Measurements from ENCODE around the gene IGFL2.

Gene IGFL2

GRCh38 chr19:46137915-46138473 is 10.0 kb upstream of the IGFL2 start:
- no peak overlapping the region for H3K4me2 ChIP-seq (ENCODE audit: insufficient read depth, low read length)
- H3K27me3 ChIP-seq (ENCODE audit: insufficient read depth, low read length, poor library complexity), result peaks cover 7% of the 10 kb centered on the region
- ATAC-seq (ENCODE audit: insufficient read depth, low read depth) (no peak), DNase-seq (no peak)
- no peak overlapping the region for H3K4me3 ChIP-seq (ENCODE audit: low read depth in 1 of 2, low read length in 2 of 2)
- no peaks in the 10 kb centered on the region for H3K79me2 ChIP-seq (ENCODE audit: insufficient read depth, low read length)
- H2AFZ ChIP-seq (ENCODE audit: low read depth, low read length), result no peak overlapping the region
- no peaks in the 10 kb centered on the region for H3K9me3 ChIP-seq (ENCODE audit: insufficient read depth, low read length, severe bottlenecking)
- H3K4me1 ChIP-seq (ENCODE audit: insufficient read depth, low read length), result peaks cover 9% of the 10 kb centered on the region; the same call in 1 of the 2 replicates
- TF ChIP-seq CTCF (IDR thresholded peaks at IDR 0.05; ENCODE audit: borderline replicate concordance, extremely low read depth, low read length, poor library complexity, severe bottlenecking) (no peak), EZH2 (IDR thresholded peaks at IDR 0.05; ENCODE audit: borderline replicate concordance, low read depth, low read length, severe bottlenecking) (no peak)
- H3K9ac ChIP-seq (ENCODE audit: low read depth, low read length), result no peak overlapping the region
- H4K20me1 ChIP-seq (ENCODE audit: insufficient read depth, low read length), result no peaks in the 10 kb centered on the region
- H3K36me3 ChIP-seq (ENCODE audit: insufficient read depth, low read length), result no peaks in the 10 kb centered on the region
- H3K27ac ChIP-seq (ENCODE audit: low read length), result no peak overlapping the region

GRCh38 chr19:46141421-46141820 is 6.6 kb upstream of the IGFL2 start:
- H3K4me1 ChIP-seq (ENCODE audit: insufficient read depth, low read length), result no peaks in the 10 kb centered on the region
- H3K27me3 ChIP-seq (ENCODE audit: insufficient read depth, low read length, poor library complexity), result peaks cover 9% of the 10 kb centered on the region
- H4K20me1 ChIP-seq (ENCODE audit: insufficient read depth, low read length), result no peaks in the 10 kb centered on the region
- ATAC-seq (ENCODE audit: insufficient read depth, low read depth), result no peak
- H2AFZ ChIP-seq (ENCODE audit: low read depth, low read length), result no peak overlapping the region
- no peak overlapping the region for H3K9ac ChIP-seq (ENCODE audit: low read depth, low read length)
- no peak overlapping the region for H3K4me3 ChIP-seq (ENCODE audit: low read depth in 1 of 2, low read length in 2 of 2)
- no peak overlapping the region for H3K27ac ChIP-seq (ENCODE audit: low read length)
- H3K4me2 ChIP-seq (ENCODE audit: insufficient read depth, low read length), result no peak overlapping the region
- H3K36me3 ChIP-seq (ENCODE audit: insufficient read depth, low read length), result no peaks in the 10 kb centered on the region
- no peaks in the 10 kb centered on the region for H3K79me2 ChIP-seq (ENCODE audit: insufficient read depth, low read length)
- DNase-seq, result no peak
- TF ChIP-seq CTCF (IDR thresholded peaks at IDR 0.05; ENCODE audit: borderline replicate concordance, extremely low read depth, low read length, poor library complexity, severe bottlenecking), result no peak
- no peak for TF ChIP-seq EZH2 (IDR thresholded peaks at IDR 0.05; ENCODE audit: borderline replicate concordance, low read depth, low read length, severe bottlenecking)
- H3K9me3 ChIP-seq (ENCODE audit: insufficient read depth, low read length, severe bottlenecking), result no peaks in the 10 kb centered on the region

- ATAC-seq (ENCODE audit: insufficient read depth, low read depth), result no peak
- TF ChIP-seq CTCF (IDR thresholded peaks at IDR 0.05; ENCODE audit: borderline replicate concordance, extremely low read depth, low read length, poor library complexity, severe bottlenecking) (no peak), EZH2 (IDR thresholded peaks at IDR 0.05; ENCODE audit: borderline replicate concordance, low read depth, low read length, severe bottlenecking) (no peak)
- no peak overlapping the region for H3K4me3 ChIP-seq (ENCODE audit: low read depth in 1 of 2, low read length in 2 of 2)
Measured at GRCh38 chr19:46142294-46142693, 5.7 kb upstream of the IGFL2 start.

More at GRCh38 chr19:46142294-46142693, 5.7 kb upstream of the IGFL2 start:
- no peak overlapping the region for H2AFZ ChIP-seq (ENCODE audit: low read depth, low read length)
- no peaks in the 10 kb centered on the region for H4K20me1 ChIP-seq (ENCODE audit: insufficient read depth, low read length)
- no peak overlapping the region for H3K4me2 ChIP-seq (ENCODE audit: insufficient read depth, low read length)
- H3K9me3 ChIP-seq (ENCODE audit: insufficient read depth, low read length, severe bottlenecking), result no peaks in the 10 kb centered on the region
- no peaks in the 10 kb centered on the region for H3K79me2 ChIP-seq (ENCODE audit: insufficient read depth, low read length)
- no peak for DNase-seq
- H3K27ac ChIP-seq (ENCODE audit: low read length), result no peak overlapping the region
- H3K9ac ChIP-seq (ENCODE audit: low read depth, low read length), result no peak overlapping the region
- H3K27me3 ChIP-seq (ENCODE audit: insufficient read depth, low read length, poor library complexity), result peaks cover 17% of the 10 kb centered on the region
- H3K4me1 ChIP-seq (ENCODE audit: insufficient read depth, low read length), result no peaks in the 10 kb centered on the region
- no peaks in the 10 kb centered on the region for H3K36me3 ChIP-seq (ENCODE audit: insufficient read depth, low read length)

Data from DND-41 (cell line).